Measurements from ENCODE around the gene ARNT2. TPM values are rescaled to one million over a fixed set of nuclear protein-coding genes. Genes with fewer than 3 reads are reported as not detected.

The ARNT2 gene
- polyA plus RNA-seq, 1 experiment = 44.6 TPM

DNA sequence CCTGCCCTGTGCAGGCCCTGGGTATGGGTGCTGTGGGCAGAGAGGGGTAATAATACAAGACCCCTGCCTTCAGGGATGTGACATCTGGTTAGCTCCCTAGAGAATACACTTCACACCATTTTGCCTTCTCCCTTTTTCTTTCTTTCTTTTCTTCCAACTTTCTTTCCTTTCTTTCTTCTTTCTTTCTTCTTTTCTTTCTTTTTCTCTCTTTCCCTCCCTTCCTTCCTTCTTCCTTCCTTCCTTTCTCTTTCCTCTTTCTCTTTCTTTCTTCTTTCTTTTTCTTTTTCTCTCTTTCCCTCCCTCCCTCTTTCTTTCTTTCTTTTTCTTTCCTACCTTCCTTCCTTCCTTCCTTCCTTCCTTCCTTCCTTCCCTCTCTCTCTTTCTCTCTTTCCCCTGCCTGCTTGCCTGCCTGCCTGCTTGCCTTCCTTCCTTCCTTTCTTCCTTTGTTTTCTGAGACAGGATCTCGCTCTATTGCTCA is 222.5 kb downstream of the ARNT2 start:
- H3K27me3 ChIP-seq (ENCODE audit: control insufficient read depth, insufficient read depth, low read length) = 0 out of 2 replicates have a peak, but pooled peaks cover 2% of the 10 kb centered on the region
- ChIA-PET POLR2A (no interaction called here), CTCF (no interaction called here)
- no peak for DNase-seq (ENCODE audit: low read depth)
- H3K4me3 ChIP-seq (ENCODE audit: low read depth, low read length) = no peak overlapping the region
- H3K36me3 ChIP-seq (ENCODE audit: control insufficient read depth, insufficient read depth, low read length) = no peaks in the 10 kb centered on the region
- TF ChIP-seq, protein P1, sequence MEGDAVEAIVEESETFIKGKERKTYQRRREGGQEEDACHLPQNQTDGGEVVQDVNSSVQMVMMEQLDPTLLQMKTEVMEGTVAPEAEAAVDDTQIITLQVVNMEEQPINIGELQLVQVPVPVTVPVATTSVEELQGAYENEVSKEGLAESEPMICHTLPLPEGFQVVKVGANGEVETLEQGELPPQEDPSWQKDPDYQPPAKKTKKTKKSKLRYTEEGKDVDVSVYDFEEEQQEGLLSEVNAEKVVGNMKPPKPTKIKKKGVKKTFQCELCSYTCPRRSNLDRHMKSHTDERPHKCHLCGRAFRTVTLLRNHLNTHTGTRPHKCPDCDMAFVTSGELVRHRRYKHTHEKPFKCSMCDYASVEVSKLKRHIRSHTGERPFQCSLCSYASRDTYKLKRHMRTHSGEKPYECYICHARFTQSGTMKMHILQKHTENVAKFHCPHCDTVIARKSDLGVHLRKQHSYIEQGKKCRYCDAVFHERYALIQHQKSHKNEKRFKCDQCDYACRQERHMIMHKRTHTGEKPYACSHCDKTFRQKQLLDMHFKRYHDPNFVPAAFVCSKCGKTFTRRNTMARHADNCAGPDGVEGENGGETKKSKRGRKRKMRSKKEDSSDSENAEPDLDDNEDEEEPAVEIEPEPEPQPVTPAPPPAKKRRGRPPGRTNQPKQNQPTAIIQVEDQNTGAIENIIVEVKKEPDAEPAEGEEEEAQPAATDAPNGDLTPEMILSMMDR (IDR thresholded peaks at IDR 0.05; ENCODE audit: insufficient read depth, low read depth, low read length) = no peak

- H3K4me3 ChIP-seq (ENCODE audit: low read depth, low read length) = no peak overlapping the region
- ChIA-PET CTCF (interaction anchor here (1.0 to 1.7 kb wide), 3 partner anchors 8 to 148 kb away, joined by 3 to 5 read pairs (median 3); no protein-coding TSS in a partner anchor), POLR2A (no interaction called here)
- H3K36me3 ChIP-seq (ENCODE audit: control insufficient read depth, insufficient read depth, low read length) = no peaks in the 10 kb centered on the region
- TF ChIP-seq, protein P1 (IDR thresholded peaks at IDR 0.05; ENCODE audit: insufficient read depth, low read depth, low read length) = no peak
- 0 out of 2 replicates have a peak, but pooled peaks cover 2% of the 10 kb centered on the region for H3K27me3 ChIP-seq (ENCODE audit: control insufficient read depth, insufficient read depth, low read length)
- DNase-seq (ENCODE audit: low read depth) = no peak
Observed at GRCh38 chr15:80629355-80629754, 225.2 kb downstream of the ARNT2 start.

- TF ChIP-seq, protein P1 (IDR thresholded peaks at IDR 0.05; ENCODE audit: insufficient read depth, low read depth, low read length) = no peak
- POLR2A ChIA-PET = no interaction called here
Observed at GRCh38 chr15:80630981-80631380, 226.8 kb downstream of the ARNT2 start.

GRCh38 chr15:80633221-80633620 is 229.0 kb downstream of the ARNT2 start:
- no peaks in the 10 kb centered on the region for H3K36me3 ChIP-seq (ENCODE audit: control insufficient read depth, insufficient read depth, low read length)
- ChIA-PET CTCF (interaction anchor here (1.3 kb wide), 1 partner anchor 13 kb away, joined by 3 read pairs; no protein-coding TSS in a partner anchor), POLR2A (no interaction called here)
- TF ChIP-seq, protein P1 (IDR thresholded peaks at IDR 0.05; ENCODE audit: insufficient read depth, low read depth, low read length) = no peak
- no peaks in the 10 kb centered on the region; the same call in 1 of the 2 replicates for H3K27me3 ChIP-seq (ENCODE audit: control insufficient read depth, insufficient read depth, low read length)
- DNase-seq (ENCODE audit: low read depth) = no peak
- H3K4me3 ChIP-seq (ENCODE audit: low read depth, low read length) = no peak overlapping the region

More at GRCh38 chr15:80630981-80631380, 226.8 kb downstream of the ARNT2 start:
- DNase-seq (ENCODE audit: low read depth) = no peak
- no peak overlapping the region for H3K4me3 ChIP-seq (ENCODE audit: low read depth, low read length)
- CTCF ChIA-PET = interaction anchor here (0.8 to 1.7 kb wide), 3 partner anchors 9 to 12 kb away, joined by 3 to 5 read pairs (median 3); no protein-coding TSS in a partner anchor
- no peaks in the 10 kb centered on the region for H3K36me3 ChIP-seq (ENCODE audit: control insufficient read depth, insufficient read depth, low read length)
- peaks cover 2% of the 10 kb centered on the region; the same call in 1 of the 2 replicates for H3K27me3 ChIP-seq (ENCODE audit: control insufficient read depth, insufficient read depth, low read length)

DNA sequence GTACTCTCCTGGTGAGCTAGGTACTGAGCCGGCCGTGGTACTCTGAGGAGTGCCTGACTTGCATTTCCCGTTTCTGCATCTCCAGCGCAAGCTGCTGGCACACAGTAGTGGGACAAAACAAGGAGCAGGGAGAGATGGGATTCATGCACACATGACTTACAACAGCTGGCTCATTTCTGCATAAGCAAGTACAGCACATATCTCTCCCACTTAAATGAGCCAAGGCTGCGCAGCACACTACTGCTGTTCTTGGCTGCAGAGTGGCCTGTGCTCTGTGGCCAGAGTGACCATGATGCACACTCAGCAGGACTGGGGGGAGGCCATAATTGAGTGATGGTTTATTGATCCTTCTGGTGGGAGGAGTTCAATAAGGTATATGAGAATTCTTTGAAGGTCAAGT is 231.8 kb downstream of the ARNT2 start:
- H3K36me3 ChIP-seq (ENCODE audit: control insufficient read depth, insufficient read depth, low read length) = no peaks in the 10 kb centered on the region
- DNase-seq (ENCODE audit: low read depth) = no peak
- H3K27me3 ChIP-seq (ENCODE audit: control insufficient read depth, insufficient read depth, low read length) = no peaks in the 10 kb centered on the region; the same call in 1 of the 2 replicates
- CTCF ChIA-PET = no interaction called here
- POLR2A ChIA-PET = no interaction called here
- no peak overlapping the region for H3K4me3 ChIP-seq (ENCODE audit: low read depth, low read length)
- TF ChIP-seq, protein P1 (IDR thresholded peaks at IDR 0.05; ENCODE audit: insufficient read depth, low read depth, low read length) = no peak

All from BJ (cell line).